ENCODE measurements around the gene RAB37.

- TF ChIP-seq GATA2 (IDR thresholded peaks at IDR 0.05; ENCODE audit: low read depth, low read length) (peak; percentile 34; the same call in 1 of the 2 replicates), GATA3 (IDR thresholded peaks at IDR 0.05; ENCODE audit: low read depth, low read length) (no peak)
These were observed 6.7 kb downstream of the RAB37 start for GRCh38 chr17:74743755-74744154.

Data from SH-SY5Y (cell line).